Chondrocyte (in vitro differentiated cells): ENCODE results near the gene ARHGEF4. TPM values are rescaled to one million over a fixed set of nuclear protein-coding genes. Genes with fewer than 3 reads are reported as not detected.

ENCODE experiments used
- DNase-seq: peaks from one replicate; pipeline ENCODE4 v3.0.0; 2021; ENCODE audit warnings: mixed read lengths, low spot score
- H3K27ac Mint-ChIP-seq: one replicate; pipeline ENCODE4 v1.8.0; 2021; ENCODE audit warnings: mild to moderate bottlenecking, moderate library complexity, mixed read lengths; ENCODE audit not compliant: unreplicated experiment
- H3K27me3 Mint-ChIP-seq: 2 replicates; pipeline ENCODE4 v1.8.0; 2021; ENCODE audit warnings: low read depth, mixed read lengths
- H3K36me3 Mint-ChIP-seq: 2 replicates; pipeline ENCODE4 v1.8.0; 2021; ENCODE audit warnings: low read depth, mixed read lengths
- H3K4me1 Mint-ChIP-seq: 2 replicates; pipeline ENCODE4 v1.8.0; 2021; ENCODE audit warnings: low read depth, mild to moderate bottlenecking, mixed read lengths
- H3K4me3 Mint-ChIP-seq: one replicate; pipeline ENCODE4 v1.8.0; 2021; ENCODE audit warnings: mild to moderate bottlenecking, moderate library complexity, mixed read lengths; ENCODE audit not compliant: unreplicated experiment
- H3K9me3 Mint-ChIP-seq: 2 replicates; pipeline ENCODE4 v1.8.0; 2021; ENCODE audit warnings: low read depth, mixed read lengths
- total RNA-seq: library from RNA; stranded (reverse); gene quantifications from 3 replicates; pipeline ENCODE4 v1.2.1, GENCODE V29; 2021
- TF ChIP-seq, protein P1 (sequence below): fragments of 200-600 bp; sonication (generic); IDR thresholded peaks from 2 replicates; pipeline ENCODE4 v1.5.0; 2021; ENCODE audit warnings: antibody characterized with exemption, mild to moderate bottlenecking, moderate library complexity

Gene ARHGEF4
- total RNA-seq, 1 donor from 2014 or later = 12.3 TPM

DNA sequence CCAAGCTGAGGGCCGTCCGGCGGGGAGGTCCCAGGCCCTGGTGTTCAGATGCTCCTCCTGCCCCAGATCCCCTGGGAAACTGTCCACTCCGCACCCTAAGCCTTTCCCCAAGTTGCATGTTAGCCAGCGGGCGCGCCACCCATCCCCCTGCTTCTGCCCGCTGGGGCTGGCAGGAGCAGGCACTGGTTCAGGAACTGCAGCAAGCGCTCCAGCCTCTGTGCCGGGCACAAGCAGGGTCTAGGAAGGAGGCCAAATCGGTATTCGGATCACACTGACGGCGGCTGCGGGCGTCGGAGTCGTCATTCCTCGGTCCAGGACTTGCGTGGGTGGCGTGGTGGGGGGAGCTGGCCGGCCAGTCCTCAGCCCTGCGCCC, 202.8 kb downstream of the ARHGEF4 start:
- Mint-ChIP-seq H3K36me3 (peaks cover 2% of the 10 kb centered on the region), H3K9me3 (no peaks in the 10 kb centered on the region), H3K27ac (no peak overlapping the region), H3K4me3 (no peak overlapping the region), H3K27me3 (no peaks in the 10 kb centered on the region), H3K4me1 (no peaks in the 10 kb centered on the region)
- no peak for DNase-seq
- TF ChIP-seq, protein P1, sequence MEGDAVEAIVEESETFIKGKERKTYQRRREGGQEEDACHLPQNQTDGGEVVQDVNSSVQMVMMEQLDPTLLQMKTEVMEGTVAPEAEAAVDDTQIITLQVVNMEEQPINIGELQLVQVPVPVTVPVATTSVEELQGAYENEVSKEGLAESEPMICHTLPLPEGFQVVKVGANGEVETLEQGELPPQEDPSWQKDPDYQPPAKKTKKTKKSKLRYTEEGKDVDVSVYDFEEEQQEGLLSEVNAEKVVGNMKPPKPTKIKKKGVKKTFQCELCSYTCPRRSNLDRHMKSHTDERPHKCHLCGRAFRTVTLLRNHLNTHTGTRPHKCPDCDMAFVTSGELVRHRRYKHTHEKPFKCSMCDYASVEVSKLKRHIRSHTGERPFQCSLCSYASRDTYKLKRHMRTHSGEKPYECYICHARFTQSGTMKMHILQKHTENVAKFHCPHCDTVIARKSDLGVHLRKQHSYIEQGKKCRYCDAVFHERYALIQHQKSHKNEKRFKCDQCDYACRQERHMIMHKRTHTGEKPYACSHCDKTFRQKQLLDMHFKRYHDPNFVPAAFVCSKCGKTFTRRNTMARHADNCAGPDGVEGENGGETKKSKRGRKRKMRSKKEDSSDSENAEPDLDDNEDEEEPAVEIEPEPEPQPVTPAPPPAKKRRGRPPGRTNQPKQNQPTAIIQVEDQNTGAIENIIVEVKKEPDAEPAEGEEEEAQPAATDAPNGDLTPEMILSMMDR = no peak

DNA sequence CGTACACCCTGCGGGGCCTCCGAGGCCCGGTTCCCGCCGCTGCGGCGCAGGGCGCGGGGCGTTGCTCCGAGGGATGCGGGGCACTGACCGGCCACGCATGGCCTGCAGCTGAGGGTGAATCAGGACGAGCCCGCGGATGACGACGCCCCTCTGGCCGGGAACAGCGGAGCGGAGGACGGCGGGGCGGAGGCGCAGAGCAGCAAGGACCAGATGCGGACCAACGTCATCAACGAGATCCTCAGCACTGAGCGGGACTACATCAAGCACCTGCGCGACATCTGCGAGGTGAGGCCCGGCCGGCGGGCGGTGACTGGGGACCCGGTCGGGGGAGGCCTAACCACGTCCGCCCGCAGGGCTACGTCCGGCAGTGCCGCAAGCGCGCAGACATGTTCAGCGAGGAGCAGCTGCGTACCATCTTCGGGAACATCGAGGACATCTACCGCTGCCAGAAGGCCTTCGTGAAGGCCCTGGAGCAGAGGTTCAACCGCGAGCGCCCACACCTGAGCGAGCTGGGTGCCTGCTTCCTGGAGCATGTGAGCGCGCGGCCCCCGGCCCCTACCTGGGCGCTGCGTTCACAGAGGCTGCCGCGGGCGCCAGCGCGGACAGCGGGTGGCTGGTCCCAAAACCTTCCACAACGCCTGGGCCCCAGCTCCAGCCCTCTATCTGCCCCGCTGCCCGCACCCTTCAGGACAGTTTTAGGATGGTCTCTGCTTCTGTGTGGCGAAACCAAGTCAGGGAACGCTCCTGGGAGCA, 203.4 kb downstream of the ARHGEF4 start:
- Mint-ChIP-seq H3K9me3 (no peaks in the 10 kb centered on the region), H3K4me1 (no peaks in the 10 kb centered on the region), H3K27me3 (no peaks in the 10 kb centered on the region), H3K4me3 (no peak overlapping the region), H3K36me3 (peaks cover 2% of the 10 kb centered on the region), H3K27ac (no peak overlapping the region)
- DNase-seq = no peak
- TF ChIP-seq, protein P1 = no peak

DNA sequence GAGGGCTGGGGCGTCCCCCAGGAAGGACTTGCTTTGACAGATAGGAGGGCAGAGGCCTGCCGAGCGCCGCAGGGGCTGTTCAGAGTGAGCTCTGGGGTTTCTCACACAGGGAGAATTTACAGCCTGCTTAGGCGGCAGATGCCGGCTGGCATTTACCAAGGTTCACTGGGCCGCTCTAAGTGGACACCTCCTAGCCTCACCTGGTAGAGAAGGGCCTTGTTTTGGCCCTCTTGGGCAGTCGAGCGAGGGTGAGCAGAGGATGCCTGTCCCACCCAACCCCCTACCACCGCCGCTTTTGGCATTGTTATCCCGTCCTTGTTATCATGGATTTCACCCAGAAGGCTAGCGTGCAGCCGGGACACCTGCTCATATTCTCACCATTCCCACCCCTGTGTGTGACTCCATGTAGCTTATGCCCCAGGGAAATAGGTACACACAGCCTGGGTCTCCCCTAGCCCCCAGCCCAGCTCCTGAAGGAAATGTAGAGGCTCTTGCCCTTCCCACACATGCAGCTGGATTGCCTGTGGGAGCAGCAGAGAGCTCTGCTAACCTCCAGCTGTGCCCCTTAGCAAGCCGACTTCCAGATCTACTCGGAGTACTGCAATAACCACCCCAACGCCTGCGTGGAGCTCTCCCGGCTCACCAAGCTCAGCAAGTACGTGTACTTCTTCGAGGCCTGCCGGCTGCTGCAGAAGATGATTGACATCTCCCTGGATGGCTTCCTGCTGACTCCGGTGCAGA, 204.1 kb downstream of the ARHGEF4 start:
- Mint-ChIP-seq H3K27me3 (no peaks in the 10 kb centered on the region), H3K4me1 (no peaks in the 10 kb centered on the region), H3K4me3 (no peak overlapping the region), H3K9me3 (no peaks in the 10 kb centered on the region), H3K27ac (no peak overlapping the region), H3K36me3 (peaks cover 2% of the 10 kb centered on the region)
- TF ChIP-seq, protein P1 = peak; percentile 29
- DNase-seq = no peak

DNA sequence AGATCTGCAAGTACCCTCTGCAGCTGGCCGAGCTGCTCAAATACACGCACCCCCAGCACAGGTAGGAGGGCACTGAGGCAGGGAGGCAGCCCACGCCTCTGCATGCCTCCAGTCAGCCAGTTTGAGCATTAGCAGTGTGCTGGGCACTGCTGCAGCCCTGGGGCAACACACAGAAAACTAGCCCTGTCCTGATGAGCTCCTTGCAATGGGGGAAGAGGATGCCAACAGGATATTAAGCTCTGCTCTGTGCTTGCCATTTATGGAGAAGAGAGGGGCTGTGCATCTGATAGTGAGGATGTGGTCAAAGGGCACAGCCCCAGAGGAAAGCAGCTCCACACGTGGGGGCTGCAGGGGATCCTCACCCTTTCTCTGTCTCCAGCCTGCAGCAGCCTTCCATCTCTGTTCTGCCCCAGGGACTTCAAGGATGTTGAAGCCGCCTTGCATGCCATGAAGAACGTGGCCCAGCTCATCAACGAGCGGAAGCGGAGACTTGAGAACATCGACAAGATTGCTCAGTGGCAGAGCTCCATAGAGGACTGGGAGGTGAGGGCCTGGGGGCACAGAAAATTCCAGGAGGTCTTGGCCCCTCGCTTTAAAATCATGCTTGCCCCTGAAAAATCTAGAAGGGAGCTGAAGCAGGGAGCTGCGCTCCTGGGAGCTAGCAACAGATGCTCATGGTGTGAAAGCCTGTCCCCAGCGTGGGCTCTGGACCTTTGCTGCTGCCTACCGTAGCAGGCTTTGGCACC, 204.9 kb downstream of the ARHGEF4 start:
- DNase-seq = no peak
- Mint-ChIP-seq H3K36me3 (peaks cover 2% of the 10 kb centered on the region), H3K4me3 (no peak overlapping the region), H3K4me1 (no peaks in the 10 kb centered on the region), H3K27ac (no peak overlapping the region), H3K27me3 (no peaks in the 10 kb centered on the region), H3K9me3 (no peaks in the 10 kb centered on the region)
- TF ChIP-seq, protein P1 = no peak

DNA sequence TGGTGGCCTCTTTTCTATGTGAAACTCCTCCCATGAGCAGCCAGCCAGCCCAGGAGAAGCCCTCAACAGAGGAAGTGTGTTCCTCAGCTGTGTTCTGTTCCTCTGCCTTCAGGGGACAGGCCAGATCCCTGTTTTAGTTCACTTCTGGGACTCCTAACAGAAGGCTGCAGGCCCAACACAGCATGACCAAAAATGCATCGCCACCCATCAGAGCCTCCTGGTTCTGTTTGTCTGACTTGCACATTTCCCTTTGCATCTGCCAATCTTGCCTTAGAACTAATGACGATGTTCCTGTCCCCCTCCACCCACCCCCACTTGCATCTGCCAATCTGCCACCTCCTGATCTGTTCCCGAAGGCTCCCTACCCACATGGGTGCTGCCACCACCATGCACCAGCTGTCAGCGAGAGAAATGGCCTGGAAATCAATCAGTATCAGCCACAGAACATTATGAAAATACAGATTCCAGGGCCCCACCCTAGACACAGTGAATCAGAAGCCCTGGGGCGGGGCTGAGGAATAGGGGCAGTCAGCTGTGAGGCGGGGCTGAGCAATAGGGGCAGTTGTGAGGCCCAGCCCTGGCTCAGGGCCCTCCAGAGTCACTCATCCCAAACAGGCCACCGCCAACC, 205.5 kb downstream of the ARHGEF4 start:
- Mint-ChIP-seq H3K9me3 (no peaks in the 10 kb centered on the region), H3K36me3 (peaks cover 4% of the 10 kb centered on the region), H3K27ac (no peak overlapping the region), H3K27me3 (no peaks in the 10 kb centered on the region), H3K4me3 (no peak overlapping the region), H3K4me1 (no peaks in the 10 kb centered on the region)
- no peak for DNase-seq
- TF ChIP-seq, protein P1 = no peak
